ENCODE results near the gene ACAD8. TPM values are rescaled to one million over a fixed set of nuclear protein-coding genes. Genes with fewer than 3 reads are reported as not detected.
"Not testable (repeated sequence)": the region's sequence is repeated elsewhere in the genome, so short reads cannot be mapped to it uniquely, and the experiment has no call there.

ACAD8 gene
- total RNA-seq, 1 experiment from 2014 or later, result 18.4 TPM

- DNase-seq (ENCODE audit: low spot score), result no peak
These were observed 14.4 kb upstream of the ACAD8 start for GRCh38 chr11:134238956-134239355.

DNA sequence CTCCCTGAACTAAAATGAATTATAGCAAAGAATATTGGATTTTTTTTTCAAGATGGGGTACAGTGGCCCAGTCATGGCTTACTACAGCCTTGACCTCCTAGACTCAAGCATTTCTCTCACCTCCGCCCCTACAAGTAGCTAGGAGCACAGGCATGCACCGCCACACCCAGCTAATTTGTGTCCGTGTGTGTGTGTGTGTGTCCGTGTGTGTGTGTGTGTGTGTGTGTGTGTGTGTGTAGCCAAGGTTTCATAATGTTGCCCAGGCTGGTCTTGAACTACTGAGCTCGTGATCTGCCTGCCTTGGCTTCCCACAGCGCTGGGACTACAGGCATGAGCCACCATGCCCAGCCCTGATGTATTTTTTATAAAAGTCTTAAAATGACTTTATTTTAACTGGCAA is 12.8 kb upstream of the ACAD8 start:
- no peak for DNase-seq (ENCODE audit: low spot score)

DNA sequence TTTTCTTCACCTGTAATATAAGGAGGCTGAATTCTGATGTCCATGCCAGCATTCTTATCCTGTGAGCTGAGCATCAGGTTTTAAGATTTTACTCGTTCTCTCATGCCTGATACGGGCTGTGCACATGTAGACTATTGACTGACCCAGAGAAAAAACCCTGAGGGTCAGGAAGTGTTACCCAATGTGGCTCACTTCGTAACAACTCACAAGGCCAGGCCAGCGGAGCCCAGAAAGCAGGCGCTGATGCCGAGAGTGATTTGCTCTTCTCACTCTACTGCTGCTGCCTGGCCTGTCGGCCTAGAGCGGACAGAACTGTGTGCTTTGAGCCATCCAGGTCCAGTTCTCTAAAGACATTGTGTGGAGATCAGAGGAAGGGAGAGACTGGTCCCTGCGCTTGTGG is 11.0 kb upstream of the ACAD8 start:
- DNase-seq (ENCODE audit: low spot score), result no peak

DNA sequence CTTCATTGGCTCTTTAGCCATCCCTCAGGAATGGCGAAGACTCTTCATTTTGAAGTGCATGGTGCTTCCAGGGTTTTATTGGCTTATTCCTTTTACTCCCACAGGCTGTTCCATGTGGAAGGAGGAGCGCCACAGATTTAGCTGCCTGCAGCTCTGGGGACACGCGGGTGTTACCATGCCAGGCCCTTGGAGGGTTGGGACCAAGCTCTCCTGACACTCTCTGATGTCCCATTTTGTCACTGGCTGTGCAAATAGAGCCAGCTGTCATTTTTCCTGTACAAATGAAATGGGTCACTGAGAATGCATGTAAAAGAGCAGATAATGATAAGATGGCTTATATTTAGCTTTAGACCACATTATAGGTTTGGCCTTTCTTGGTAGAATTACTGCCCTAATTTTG is 9.5 kb upstream of the ACAD8 start:
- DNase-seq (ENCODE audit: low spot score), result no peak

- no peak for DNase-seq (ENCODE audit: low spot score)
These were observed 8.8 kb upstream of the ACAD8 start for GRCh38 chr11:134244593-134244992.

DNA sequence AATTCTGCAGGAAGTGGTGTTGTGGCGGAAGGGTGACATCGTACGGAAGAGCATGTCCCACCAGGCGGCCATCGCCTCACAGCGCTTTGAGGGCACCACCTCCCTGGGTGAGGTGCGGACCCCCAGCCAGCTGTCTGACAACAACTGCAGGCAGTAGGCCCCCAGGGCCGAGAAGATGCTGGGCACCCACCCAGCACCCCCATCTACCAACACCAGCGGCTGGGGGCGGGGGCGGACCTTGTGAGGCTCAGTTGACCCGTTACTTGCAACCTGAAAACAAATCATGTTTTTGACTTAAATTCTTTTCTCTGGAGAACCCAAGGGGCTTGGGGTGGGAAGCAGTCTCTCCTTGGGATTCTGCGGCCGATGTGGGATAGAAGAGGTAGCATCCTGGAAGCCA is 7.9 kb upstream of the ACAD8 start:
- DNase-seq (ENCODE audit: low spot score), result no peak

GRCh38 chr11:134246100-134246499 is 7.3 kb upstream of the ACAD8 start:
- no peak for DNase-seq (ENCODE audit: low spot score)

GRCh38 chr11:134246678-134247077 is 6.7 kb upstream of the ACAD8 start:
- no peak for DNase-seq (ENCODE audit: low spot score)

DNA sequence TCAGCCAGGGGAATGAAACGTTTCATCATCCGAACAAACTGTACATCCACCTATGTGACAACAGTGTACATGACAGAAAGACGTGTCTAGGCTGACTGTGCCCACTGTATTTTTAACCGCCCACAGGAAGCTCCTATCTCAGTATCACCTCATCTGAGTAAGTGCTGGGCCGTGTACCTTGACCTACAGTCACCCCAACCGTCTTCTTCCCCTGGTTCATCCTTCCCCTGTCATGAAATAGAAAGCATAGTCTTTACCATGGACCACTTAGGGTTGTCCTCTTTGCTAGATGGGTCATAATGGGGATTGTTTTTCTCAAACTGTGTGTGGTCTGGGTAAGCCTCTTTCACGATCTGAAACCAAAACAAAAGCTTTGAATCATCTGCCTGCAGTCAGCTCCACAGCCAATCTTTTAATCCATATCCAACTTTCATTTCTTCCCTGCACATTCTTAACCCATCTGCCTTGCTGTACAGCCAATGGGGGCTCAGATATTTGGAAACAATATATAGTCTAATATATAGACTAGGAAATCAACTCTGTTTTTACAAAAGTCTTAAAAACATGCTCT is 4.4 kb upstream of the ACAD8 start:
- no peak for DNase-seq (ENCODE audit: low spot score)

GRCh38 chr11:134250246-134250645 is 3.1 kb upstream of the ACAD8 start:
- DNase-seq (ENCODE audit: low spot score), result no peak

GRCh38 chr11:134250675-134251074 is 2.7 kb upstream of the ACAD8 start:
- DNase-seq (ENCODE audit: low spot score), result no peak

DNA sequence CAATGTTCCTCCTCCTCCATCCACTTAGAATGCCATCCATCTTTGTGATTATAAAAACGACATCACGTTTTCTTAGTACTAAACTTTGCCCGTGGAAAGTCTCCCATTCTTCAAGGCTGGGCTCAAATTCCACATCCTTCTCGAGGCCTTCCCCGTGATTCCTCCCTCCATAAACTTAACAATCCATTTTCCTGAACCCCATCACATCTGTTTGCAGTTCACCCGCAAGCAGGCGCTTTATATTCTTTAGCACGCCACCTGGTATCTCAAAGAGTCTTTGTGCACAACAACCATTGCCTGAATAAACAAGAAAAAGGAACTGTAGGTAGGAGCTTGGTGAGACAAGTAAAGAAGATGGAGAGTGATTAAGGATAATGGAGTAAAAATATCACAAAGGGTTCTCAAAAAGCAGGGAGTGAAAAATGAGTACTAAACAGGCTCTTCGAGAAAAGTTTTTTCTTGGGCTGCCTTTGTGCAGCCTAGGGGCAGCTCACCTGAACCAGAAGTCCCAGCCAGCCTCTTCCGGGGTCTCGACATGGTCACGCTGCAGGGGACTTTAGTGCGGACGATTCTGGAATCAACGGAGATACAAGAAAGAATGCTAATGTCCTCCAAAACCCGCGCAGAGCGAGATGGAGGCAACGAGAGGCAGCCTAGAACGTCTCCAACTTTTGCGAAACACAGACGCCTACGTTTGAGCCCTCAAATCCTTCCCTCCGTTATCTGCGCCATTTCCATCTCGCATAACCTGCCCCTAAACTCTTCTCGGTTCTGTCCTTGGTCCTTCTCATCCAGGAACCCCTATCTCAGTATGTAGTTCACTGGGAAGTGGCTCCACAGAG is 801 bp upstream of the ACAD8 start:
- no peak for DNase-seq (ENCODE audit: low spot score)

DNA sequence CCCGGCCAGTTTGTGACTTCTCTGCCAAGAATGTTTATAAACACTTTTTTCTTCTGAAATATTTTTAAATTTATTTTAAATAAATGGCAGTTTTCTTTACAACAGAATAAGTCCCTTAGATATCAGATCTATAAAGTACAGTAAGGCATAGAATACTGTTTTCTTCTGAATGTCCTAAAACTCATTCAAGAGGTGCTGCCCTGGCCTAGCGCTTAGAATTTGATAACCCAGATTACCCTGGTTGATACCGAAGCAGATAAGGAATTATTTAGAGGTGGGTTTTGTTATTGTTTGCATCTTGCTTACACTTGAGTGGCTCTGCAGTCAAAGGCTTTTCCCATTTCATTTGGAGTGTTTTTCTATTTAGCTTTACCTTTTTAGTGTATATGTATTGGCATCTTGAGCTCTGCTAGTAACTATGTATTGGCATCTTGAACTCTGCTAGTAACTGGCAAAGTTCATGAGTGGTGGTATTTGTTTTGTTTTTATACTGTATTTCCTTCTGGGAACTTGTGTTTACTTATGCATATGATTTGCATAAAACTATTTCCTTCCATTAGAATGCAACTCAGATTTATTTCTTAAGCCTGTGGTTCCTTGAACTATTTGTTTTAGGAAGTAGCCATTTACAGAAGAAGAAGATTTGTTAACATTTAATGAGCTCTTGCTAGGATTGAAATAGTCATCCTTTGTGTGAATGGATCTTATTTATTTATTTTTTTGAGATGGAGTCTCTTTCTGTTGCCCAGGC is 1.2 kb downstream of the ACAD8 start:
- no peak for DNase-seq (ENCODE audit: low spot score)

DNA sequence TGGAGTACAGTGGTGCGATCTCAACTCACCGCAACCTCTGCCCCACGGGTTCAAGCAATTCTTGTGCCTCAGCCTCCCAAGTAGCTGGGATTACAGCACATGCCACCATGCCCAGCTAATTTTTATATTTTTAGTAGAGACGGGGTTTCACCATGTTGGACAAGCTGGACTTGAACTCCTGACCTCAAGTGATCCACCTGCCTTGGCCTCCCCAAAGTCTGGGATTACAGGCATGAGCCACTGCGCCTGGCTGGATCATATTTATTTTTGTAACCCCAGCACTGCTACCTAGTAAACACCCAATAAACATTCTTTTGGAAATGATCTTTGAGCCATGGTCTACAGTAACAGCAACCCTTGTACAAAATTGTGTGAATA is 1.8 kb downstream of the ACAD8 start:
- DNase-seq (ENCODE audit: low spot score), result not testable (repeated sequence)

DNA sequence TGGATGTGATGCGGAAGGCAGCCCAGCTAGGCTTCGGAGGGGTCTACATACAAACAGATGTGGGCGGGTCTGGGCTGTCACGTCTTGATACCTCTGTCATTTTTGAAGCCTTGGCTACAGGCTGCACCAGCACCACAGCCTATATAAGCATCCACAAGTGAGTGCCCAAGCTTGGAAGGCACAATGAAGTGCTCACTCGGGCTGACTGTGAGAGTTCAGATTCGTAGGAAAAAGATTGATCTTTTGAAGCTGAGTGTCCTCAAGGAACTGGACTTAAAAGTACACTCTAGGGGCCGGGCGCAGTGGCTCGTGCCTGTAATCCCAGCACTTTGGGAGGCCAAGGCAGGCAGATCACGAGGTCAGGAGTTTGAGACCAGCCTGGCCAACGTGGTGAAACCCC is 3.7 kb downstream of the ACAD8 start:
- no peak for DNase-seq (ENCODE audit: low spot score)

- no peak for DNase-seq (ENCODE audit: low spot score)
These were observed 5.2 kb downstream of the ACAD8 start for GRCh38 chr11:134258577-134258976.

DNA sequence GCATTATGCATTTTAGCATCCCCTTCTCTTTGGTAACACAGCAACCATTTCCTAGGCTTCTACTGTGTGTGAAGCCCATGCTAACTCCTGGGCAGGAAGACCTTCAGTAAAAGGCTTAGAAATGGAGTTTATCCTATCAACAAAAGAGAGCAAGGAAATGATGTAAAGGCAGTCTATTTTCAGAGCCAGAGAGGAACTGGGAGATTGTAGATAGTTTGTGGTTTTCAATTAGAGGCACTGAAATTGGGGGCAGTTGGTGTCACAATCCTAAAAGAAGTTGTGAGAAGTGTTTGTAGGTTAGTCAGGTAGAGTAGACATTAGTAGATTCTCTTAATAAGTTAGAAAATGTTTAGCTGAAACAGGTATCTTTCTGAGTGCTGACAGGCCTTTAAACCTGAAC is 7.1 kb downstream of the ACAD8 start:
- no peak for DNase-seq (ENCODE audit: low spot score)

GRCh38 chr11:134260983-134261382 is 7.6 kb downstream of the ACAD8 start:
- DNase-seq (ENCODE audit: low spot score), result no peak

- peak; percentile 27 for DNase-seq (ENCODE audit: low spot score)
These were observed 8.5 kb downstream of the ACAD8 start for GRCh38 chr11:134261626-134262488.

DNA sequence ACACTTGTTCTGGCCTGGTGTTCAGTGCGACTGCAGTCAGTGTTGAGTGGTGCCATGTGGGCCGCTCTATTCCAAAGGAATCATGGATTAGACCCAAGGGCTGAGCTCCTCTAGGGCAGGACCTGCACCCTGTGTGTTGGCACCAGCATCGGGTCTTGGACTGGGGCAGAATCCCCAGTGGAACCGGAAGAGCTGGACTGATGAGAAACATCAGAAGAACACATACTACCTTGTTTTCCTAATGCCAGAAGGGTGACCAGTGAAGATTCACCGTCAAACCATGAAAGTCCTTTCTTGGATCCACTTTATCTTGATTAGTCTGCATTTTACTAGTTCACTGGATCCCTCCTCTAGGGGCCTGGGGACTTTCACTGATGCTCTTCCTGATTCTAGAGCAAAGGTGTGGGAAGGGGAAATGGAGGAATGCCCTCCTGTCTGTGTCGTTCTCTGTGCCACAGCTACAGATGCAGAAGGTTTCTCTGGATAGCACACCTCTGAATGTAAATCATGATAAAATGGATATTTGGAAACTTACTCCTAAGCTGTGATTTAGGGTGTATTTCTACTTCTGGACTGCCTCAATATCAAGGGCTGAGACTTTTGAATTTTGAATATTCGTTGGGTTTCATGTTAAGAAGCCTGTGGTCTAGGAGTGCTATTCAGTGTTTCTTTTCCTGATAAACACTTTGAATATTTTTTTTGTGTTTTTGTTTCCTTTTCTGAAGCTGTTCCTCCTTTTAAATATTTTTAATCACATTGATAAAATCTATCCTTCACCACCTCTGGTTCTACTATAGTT is 11.8 kb downstream of the ACAD8 start:
- no peak for DNase-seq (ENCODE audit: low spot score)

DNA sequence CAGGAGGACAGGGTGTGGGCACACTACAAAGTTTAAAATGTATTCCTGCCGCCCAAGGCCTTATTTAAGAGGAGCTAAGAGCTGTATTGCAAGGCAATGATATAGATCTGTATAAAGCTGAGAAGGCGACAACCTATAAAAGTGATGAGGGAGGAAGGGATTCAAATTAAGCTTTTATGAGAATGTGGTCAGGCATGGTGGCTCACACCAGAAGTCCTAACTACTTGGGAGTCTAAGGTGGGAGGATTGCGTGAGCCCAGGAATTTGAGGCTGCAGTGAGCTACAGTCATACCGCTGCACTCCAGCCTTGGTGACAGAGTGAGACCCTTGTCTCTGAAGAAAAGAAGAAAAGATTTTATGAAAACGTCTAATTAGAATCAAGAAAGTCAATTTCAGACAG is 13.1 kb downstream of the ACAD8 start:
- DNase-seq (ENCODE audit: low spot score), result peak; percentile 60
